ENCODE measurements around the gene EPHA1. TPM values are rescaled to one million over a fixed set of nuclear protein-coding genes. Genes with fewer than 3 reads are reported as not detected.
A peak's percentile ranks its signal among the peaks of the same experiment; 100 is the strongest.

The EPHA1 gene
- polyA plus RNA-seq, 1 of the 3 experiments (the other 2 are of a cell fraction), result 0.49 TPM

- POLR2A ChIA-PET, result no interaction called here
- H3K27ac ChIP-seq (ENCODE audit: low read depth in 2 of 2, low read length in 1 of 2), result peak overlapping the region; percentile 39 to 92; a peak in 3 of 4 replicates
- peak overlapping the region; percentile 61 for H3K4me2 ChIP-seq
- H3K27me3 ChIP-seq (ENCODE audit: insufficient read depth), result no peaks in the 10 kb centered on the region
- H3K4me3 ChIP-seq (ENCODE audit: low read depth in 2 of 2, low read length in 1 of 2), result 0 out of 4 replicates have a peak overlapping the region, but pooled peaks of 1 of the 2 experiments have one; percentile 0
- no peaks in the 10 kb centered on the region for H3K36me3 ChIP-seq (replicated peaks in 1 of 2; ENCODE audit: control insufficient read depth in 1 of 2, insufficient read depth in 2 of 2, low read length in 1 of 2)
- 0 out of 2 replicates have a peak, but pooled peaks cover 10% of the 10 kb centered on the region for H3K9me3 ChIP-seq
- DNase-seq, result no peak
- WGBS (ENCODE audit: low lambda C conversion rate), result 14% methylated on average over 4 of the region's 4 CpGs
- H2AFZ ChIP-seq (ENCODE audit: low read depth), result peak overlapping the region; percentile 61; the same call in 1 of the 2 replicates
- peaks cover 59% of the 10 kb centered on the region for H3F3A ChIP-seq (replicated peaks; ENCODE audit: insufficient read depth)
- peak overlapping the region; percentile 64 for H3K9ac ChIP-seq
- no peaks in the 10 kb centered on the region for H4K20me1 ChIP-seq (ENCODE audit: insufficient read depth)
- no peaks in the 10 kb centered on the region for H3K9me2 ChIP-seq
- CTCF ChIA-PET, result no interaction called here
- peaks cover 0 to 48% of the 10 kb centered on the region in 2 experiments; a peak in 3 of 4 replicates for H3K4me1 ChIP-seq (ENCODE audit: control insufficient read depth in 1 of 2, insufficient read depth in 2 of 2, low read depth in 1 of 2, low read length in 1 of 2)
- H3K79me2 ChIP-seq (ENCODE audit: insufficient read depth), result no peaks in the 10 kb centered on the region
- TF ChIP-seq YY1 (IDR thresholded peaks at IDR 0.05; ENCODE audit: low read depth), result no peak
- no peak for TF ChIP-seq SIN3A (IDR thresholded peaks at IDR 0.05; ENCODE audit: borderline replicate concordance, low read depth, low read length)
- TF ChIP-seq EZH2phosphoT487 (IDR thresholded peaks at IDR 0.05; ENCODE audit: borderline replicate concordance, low read depth), result no peak
- no peak for TF ChIP-seq GABPA (IDR thresholded peaks at IDR 0.05; ENCODE audit: low read depth)
- TF ChIP-seq MEF2A (IDR thresholded peaks at IDR 0.05; ENCODE audit: borderline replicate concordance, low read depth), result peak; percentile 96
- peak; percentile 89 for TF ChIP-seq JUND (IDR thresholded peaks at IDR 0.05)
- TF ChIP-seq USF2 (IDR thresholded peaks at IDR 0.05; ENCODE audit: borderline replicate concordance, low read depth, low read length), result no peak
- peak; percentile 71; the same call in 1 of the 2 replicates for TF ChIP-seq RXRA (IDR thresholded peaks at IDR 0.05; ENCODE audit: borderline replicate concordance, low read depth)
- peak; percentile 87 for TF ChIP-seq FOXM1 (IDR thresholded peaks at IDR 0.05; ENCODE audit: low read depth)
- TF ChIP-seq SMC3 (IDR thresholded peaks at IDR 0.05; ENCODE audit: low read depth, low read length), result no peak
- TF ChIP-seq ELF1 (IDR thresholded peaks at IDR 0.05), result no peak
- TF ChIP-seq FOXJ3 (CRISPR knock-in tag; IDR thresholded peaks at IDR 0.05), result no peak
- peak; percentile 83 for TF ChIP-seq NFIC (IDR thresholded peaks at IDR 0.05; ENCODE audit: borderline replicate concordance)
- no peak for TF ChIP-seq RFX5 (IDR thresholded peaks at IDR 0.05; ENCODE audit: low read length)
- TF ChIP-seq TCF12 (IDR thresholded peaks at IDR 0.05), result peak; percentile 97
- peak; percentile 74 for TF ChIP-seq MAX (IDR thresholded peaks at IDR 0.05; ENCODE audit: low read depth)
- peak; percentile 74; the same call in 1 of the 2 replicates for TF ChIP-seq POLR2AphosphoS5 (IDR thresholded peaks at IDR 0.05; ENCODE audit: low read depth, low read length)
- TF ChIP-seq TEAD4 (IDR thresholded peaks at IDR 0.05; ENCODE audit: borderline replicate concordance, insufficient read depth), result peak; percentile 85
- peak; percentile 62 to 94; a peak in 3 of 4 replicates for TF ChIP-seq EP300 (IDR thresholded peaks at IDR 0.05; ENCODE audit: borderline replicate concordance in 1 of 2, low read depth in 1 of 2, low read length in 1 of 2)
- no peak for TF ChIP-seq CTCF (IDR thresholded peaks at IDR 0.05)
- TF ChIP-seq REST (IDR thresholded peaks at IDR 0.05; ENCODE audit: low read depth, low read length), result no peak
- TF ChIP-seq NRF1 (IDR thresholded peaks at IDR 0.05; ENCODE audit: low read depth, low read length), result no peak
- peak; percentile 81 for TF ChIP-seq FOSL2 (IDR thresholded peaks at IDR 0.05; ENCODE audit: borderline replicate concordance, low read depth)
- TF ChIP-seq GATA2 (CRISPR knock-in tag; IDR thresholded peaks at IDR 0.05), result no peak
- TF ChIP-seq PBX3 (IDR thresholded peaks at IDR 0.05), result peak; percentile 91
- TF ChIP-seq RCOR1 (IDR thresholded peaks at IDR 0.05; ENCODE audit: low read length), result no peak
Measured at GRCh38 chr7:143456992-143457793, 48.5 kb upstream of the EPHA1 start.
